ENCODE data around the gene CENPX.
"Not testable (repeated sequence)": the region's sequence is repeated elsewhere in the genome, so short reads cannot be mapped to it uniquely, and the experiment has no call there.

DNA sequence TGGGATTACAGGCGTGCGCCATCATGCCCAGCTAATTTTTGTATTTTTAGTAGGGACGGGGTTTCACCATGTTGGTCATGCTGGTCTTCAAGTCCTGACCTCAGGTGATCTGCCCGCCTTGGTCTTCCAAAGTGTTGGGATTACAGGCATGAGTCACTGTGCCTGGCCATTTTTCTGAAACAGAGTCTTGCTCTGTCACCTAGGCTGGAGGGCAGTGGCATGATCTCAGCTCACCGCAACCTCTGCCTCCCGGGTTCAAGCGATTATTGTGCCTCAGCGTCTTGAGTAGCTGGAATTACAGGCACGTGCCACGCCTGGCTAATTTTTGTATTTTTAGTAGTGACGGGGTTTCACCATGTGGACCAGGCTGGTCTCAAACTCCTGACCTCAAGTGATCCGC is 41.2 kb downstream of the CENPX start:
- not testable (repeated sequence) for TF ChIP-seq SMAD1 (CRISPR knock-in tag; IDR thresholded peaks at IDR 0.05; ENCODE audit: borderline replicate concordance, low read depth); ASH2L (IDR thresholded peaks at IDR 0.05; ENCODE audit: insufficient read length, low read depth, low read length); SP140L (CRISPR knock-in tag; IDR thresholded peaks at IDR 0.05; ENCODE audit: borderline replicate concordance); ZNF589 (CRISPR knock-in tag; conservative IDR thresholded peaks at IDR 0.05); KAT7 (CRISPR knock-in tag; IDR thresholded peaks at IDR 0.05; ENCODE audit: borderline replicate concordance); ZNF530 (CRISPR knock-in tag; IDR thresholded peaks at IDR 0.05; ENCODE audit: low read depth); HDAC2 (CRISPR knock-in tag; IDR thresholded peaks at IDR 0.05); HNRNPH1 (optimal IDR thresholded peaks at IDR 0.05; ENCODE audit: low read depth, low read length); TBP (CRISPR knock-in tag; IDR thresholded peaks at IDR 0.05); ZNF652 (CRISPR knock-in tag; IDR thresholded peaks at IDR 0.05; ENCODE audit: borderline replicate concordance, low read depth)
- TF ChIP-seq, protein P1, sequence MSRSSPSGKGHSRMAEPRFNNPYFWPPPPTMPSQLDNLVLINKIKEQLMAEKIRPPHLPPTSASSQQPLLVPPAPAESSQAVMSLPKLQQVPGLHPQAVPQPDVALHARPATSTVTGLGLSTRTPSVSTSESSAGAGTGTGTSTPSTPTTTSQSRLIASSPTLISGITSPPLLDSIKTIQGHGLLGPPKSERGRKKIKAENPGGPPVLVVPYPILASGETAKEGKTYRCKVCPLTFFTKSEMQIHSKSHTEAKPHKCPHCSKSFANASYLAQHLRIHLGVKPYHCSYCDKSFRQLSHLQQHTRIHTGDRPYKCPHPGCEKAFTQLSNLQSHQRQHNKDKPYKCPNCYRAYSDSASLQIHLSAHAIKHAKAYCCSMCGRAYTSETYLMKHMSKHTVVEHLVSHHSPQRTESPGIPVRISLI (CRISPR knock-in tag; IDR thresholded peaks at IDR 0.05; ENCODE audit: borderline replicate concordance), result not testable (repeated sequence)
- TF ChIP-seq, protein P2, sequence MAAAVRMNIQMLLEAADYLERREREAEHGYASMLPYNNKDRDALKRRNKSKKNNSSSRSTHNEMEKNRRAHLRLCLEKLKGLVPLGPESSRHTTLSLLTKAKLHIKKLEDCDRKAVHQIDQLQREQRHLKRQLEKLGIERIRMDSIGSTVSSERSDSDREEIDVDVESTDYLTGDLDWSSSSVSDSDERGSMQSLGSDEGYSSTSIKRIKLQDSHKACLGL (CRISPR knock-in tag; IDR thresholded peaks at IDR 0.05), result not testable (repeated sequence)
- TF ChIP-seq, protein P3, sequence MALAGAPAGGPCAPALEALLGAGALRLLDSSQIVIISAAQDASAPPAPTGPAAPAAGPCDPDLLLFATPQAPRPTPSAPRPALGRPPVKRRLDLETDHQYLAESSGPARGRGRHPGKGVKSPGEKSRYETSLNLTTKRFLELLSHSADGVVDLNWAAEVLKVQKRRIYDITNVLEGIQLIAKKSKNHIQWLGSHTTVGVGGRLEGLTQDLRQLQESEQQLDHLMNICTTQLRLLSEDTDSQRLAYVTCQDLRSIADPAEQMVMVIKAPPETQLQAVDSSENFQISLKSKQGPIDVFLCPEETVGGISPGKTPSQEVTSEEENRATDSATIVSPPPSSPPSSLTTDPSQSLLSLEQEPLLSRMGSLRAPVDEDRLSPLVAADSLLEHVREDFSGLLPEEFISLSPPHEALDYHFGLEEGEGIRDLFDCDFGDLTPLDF (CRISPR knock-in tag; IDR thresholded peaks at IDR 0.05), result not testable (repeated sequence)

All from HepG2 (cell line).